Thyroid gland (tissue), 4 donors: ENCODE measurements around the gene ARHGAP24.

Experiments used
- CTCF ChIP-seq, 6 experiments: fragments of 200-600 bp in 3 of 6; fragments of 450-650 bp in 3 of 6; sonication (generic) in 3 of 6; IDR thresholded peaks; one replicate each; pipeline ENCODE4 v1.5.1; 2016 to 2019; ENCODE audit warnings: antibody characterized with exemption in 6 of 6, mild to moderate bottlenecking in 2 of 6, inconsistent platforms in 1 of 6, moderate library complexity in 1 of 6
- POLR2A ChIP-seq, 2 donors: fragments of 450-650 bp; IDR thresholded peaks; one replicate each; pipeline ENCODE4 v1.6.1; 2017; ENCODE audit warnings: antibody characterized with exemption in 2 of 2, mild to moderate bottlenecking in 2 of 2, moderate library complexity in 1 of 2

GRCh38 chr4:85772470-85772869, 297.5 kb downstream of the ARHGAP24 start:
- TF ChIP-seq CTCF (IDR thresholded peaks at IDR 0.05) (no peak), POLR2A (IDR thresholded peaks at IDR 0.05) (no peak)
